HG02571 (cell line): ENCODE measurements around the gene TTC16.
A peak's percentile ranks its signal among the peaks of the same experiment; 100 is the strongest.

Experiments used
- ATAC-seq: cut with Tn5 transposase; IDR thresholded peaks from one replicate; pipeline ENCODE4 v1.9.1; 2021; ENCODE audit warnings: mild to moderate bottlenecking, moderate library complexity; ENCODE audit not compliant: unreplicated experiment

Gene TTC16

GRCh38 chr9:127762111-127762676, 46.3 kb downstream of the TTC16 start:
- ATAC-seq: no peak

GRCh38 chr9:127763918-127764384, 48.1 kb downstream of the TTC16 start:
- ATAC-seq: no peak

GRCh38 chr9:127765418-127765817, 49.5 kb downstream of the TTC16 start:
- no peak for ATAC-seq

- no peak for ATAC-seq
Measured at GRCh38 chr9:127767410-127767809, 51.5 kb downstream of the TTC16 start.

- no peak for ATAC-seq
Measured at GRCh38 chr9:127767909-127768331, 52.0 kb downstream of the TTC16 start.

GRCh38 chr9:127768698-127769097, 52.8 kb downstream of the TTC16 start:
- no peak for ATAC-seq

GRCh38 chr9:127769101-127769500, 53.2 kb downstream of the TTC16 start:
- no peak for ATAC-seq

GRCh38 chr9:127769929-127770582, 54.2 kb downstream of the TTC16 start:
- no peak for ATAC-seq

GRCh38 chr9:127770583-127770904, 54.7 kb downstream of the TTC16 start:
- ATAC-seq: no peak

GRCh38 chr9:127770905-127771569, 55.2 kb downstream of the TTC16 start:
- peak; percentile 85 for ATAC-seq

GRCh38 chr9:127771570-127772189, 55.8 kb downstream of the TTC16 start:
- ATAC-seq: no peak

- ATAC-seq: no peak
Measured at GRCh38 chr9:127772603-127773002, 56.7 kb downstream of the TTC16 start.

- no peak for ATAC-seq
Measured at GRCh38 chr9:127773272-127773671, 57.4 kb downstream of the TTC16 start.

- ATAC-seq: no peak
Measured at GRCh38 chr9:127773981-127774380, 58.1 kb downstream of the TTC16 start.

- no peak for ATAC-seq
Measured at GRCh38 chr9:127776195-127776923, 60.5 kb downstream of the TTC16 start.

GRCh38 chr9:127776924-127777289, 61.0 kb downstream of the TTC16 start:
- ATAC-seq: no peak

GRCh38 chr9:127777368-127777980, 61.6 kb downstream of the TTC16 start:
- ATAC-seq: no peak

- peak; percentile 30 for ATAC-seq
Measured at GRCh38 chr9:127778280-127779135, 62.6 kb downstream of the TTC16 start, which contains the start of gene SH2D3C. Gene SH2D3C (minus strand): TSS chr9:127778666. CDS start chr9:127778627, 39 bp downstream.

- peak; percentile 46 for ATAC-seq
Measured at GRCh38 chr9:127779136-127779981, 63.5 kb downstream of the TTC16 start.
